DMS79 (cell line): ENCODE data around the gene C6orf163.

Source experiments
- DNase-seq: peaks from one replicate; lab custom pipeline; 2025; lab: John Stamatoyannopoulos, UW

Gene C6orf163

DNA sequence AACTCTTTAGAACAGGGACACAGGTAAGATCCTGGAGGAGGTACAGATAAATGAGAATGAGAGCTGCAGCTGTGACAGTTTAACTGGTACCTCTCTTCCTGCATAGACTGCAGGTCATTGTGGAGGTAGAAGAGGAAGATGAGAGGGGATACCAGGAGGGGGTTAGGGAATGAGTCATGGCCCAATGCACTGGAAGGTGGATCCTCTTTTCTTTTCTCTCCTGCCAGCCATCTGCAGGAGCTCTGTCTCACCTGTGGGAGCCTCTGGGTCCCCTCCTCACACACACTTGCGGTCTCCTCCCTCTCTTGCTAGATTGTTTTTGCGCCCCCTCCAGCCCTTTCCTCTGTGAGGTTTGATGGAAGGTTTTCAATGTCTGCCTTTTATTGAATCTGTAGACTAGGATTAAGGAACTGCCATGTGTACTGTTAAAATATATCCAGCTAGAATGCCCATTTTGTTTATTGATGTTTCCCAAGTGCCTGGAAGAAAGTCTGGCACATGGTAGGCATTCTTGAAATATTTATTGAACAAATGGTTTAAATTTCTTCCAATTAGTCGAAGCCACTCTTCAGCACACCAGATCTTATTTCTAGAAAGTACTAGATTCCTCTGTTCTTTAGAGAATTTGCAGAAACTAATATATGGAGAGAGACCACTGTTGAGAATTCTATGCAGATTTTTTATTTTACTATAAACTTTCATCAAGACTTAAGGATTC, 13.0 kb downstream of the C6orf163 start:
- no peak for DNase-seq

- no peak for DNase-seq
These were observed 20.1 kb downstream of the C6orf163 start for GRCh38 chr6:87364602-87365252.

- no peak for DNase-seq
These were observed 21.6 kb downstream of the C6orf163 start for GRCh38 chr6:87366072-87366827.

DNA sequence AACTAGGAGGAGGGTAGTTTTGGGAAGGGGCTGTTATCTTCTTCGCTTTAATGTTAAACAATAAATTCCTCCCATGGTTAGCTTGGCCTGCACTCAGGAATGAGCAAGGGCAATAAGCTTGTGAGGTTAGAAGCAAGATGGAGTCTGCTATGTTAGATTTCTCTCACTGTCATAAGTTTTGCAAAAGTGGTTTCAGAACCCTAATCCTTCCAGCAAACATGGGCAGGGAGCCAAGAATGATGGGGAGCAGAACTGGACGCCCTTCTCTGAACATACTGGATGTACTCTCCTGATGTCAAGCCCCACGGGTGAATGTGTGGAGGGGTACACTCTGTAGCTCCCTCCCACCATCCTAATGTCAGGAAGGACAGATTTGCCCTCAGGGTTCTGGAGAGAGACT, 22.3 kb downstream of the C6orf163 start:
- no peak for DNase-seq

DNA sequence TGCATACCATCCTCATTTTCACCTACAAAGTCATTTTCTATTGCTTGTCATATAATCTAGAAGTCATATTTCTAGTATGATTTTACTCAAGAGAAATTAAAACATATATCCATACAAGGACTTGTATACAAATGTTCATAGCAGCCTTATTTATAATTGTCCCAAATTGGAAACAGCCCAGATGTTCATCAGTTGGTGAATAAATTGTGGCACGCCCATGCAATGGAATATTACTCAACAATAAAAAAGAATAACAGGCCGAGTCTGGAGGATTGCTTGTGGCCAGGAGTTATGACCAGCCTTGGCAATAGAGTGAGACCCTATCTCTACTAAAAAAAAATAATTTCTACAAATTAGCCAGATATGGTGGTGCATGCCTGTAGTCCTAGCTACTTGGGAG, 28.8 kb downstream of the C6orf163 start:
- no peak for DNase-seq

DNA sequence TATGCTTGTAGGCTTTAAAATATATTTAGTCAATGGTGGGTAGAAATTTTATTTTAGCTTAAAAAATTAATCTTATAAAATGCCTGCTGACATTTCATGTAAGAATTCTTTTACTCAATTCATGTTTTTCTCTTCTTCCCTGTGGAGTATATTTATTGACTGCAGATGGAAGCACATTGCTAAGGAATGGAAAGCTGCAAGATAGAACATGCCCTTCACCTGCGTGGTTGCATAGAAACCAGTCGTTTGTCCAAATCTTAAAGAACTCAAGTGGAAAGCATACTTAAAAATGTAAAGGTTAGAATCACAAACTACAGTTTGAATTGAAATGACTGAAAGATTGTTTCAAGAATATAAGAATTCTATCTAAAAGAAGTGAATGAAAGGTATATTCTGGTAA, 30.7 kb downstream of the C6orf163 start:
- DNase-seq = no peak

GRCh38 chr6:87376643-87377042, 32.0 kb downstream of the C6orf163 start:
- DNase-seq = no peak

DNA sequence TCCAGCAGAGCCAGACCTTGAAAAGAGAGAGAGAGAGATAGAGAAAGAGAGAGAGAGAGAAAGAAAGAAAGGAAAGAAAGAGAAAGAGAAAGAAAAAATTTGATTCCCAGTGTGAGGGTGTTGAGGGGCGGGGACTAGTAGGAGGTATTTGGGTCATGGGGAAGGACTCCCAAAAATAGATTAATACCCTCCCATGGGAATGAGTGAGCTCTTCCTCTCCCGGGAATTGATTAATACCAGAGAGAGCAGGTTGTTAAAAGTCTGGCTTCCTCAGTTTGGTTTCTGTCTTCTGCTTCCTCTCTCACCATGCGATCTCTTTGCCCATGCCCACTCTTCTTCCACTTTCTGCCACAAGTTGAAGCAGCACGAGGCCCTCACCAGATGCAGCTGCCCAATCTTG, 34.3 kb downstream of the C6orf163 start:
- no peak for DNase-seq

DNA sequence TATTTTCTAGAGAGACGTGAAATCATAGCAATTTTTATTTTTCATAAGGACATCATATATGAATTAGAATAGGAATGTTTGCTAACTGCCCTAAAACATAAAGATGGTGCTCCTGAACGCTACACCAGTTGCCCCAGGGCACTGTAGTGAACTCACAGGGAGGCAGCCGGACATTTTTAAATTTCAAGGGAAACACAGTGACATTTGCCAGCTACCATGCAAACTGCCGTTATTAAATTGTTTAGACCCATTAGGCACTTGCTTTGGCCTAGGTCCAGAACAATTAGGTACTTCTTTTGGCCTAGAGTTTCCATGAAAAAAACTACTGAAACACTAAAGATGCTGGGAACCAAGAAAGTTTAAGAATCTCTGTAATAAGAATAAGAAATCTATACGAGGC, 38.2 kb downstream of the C6orf163 start:
- no peak for DNase-seq

GRCh38 chr6:87384038-87384437, 39.4 kb downstream of the C6orf163 start:
- DNase-seq = no peak

DNA sequence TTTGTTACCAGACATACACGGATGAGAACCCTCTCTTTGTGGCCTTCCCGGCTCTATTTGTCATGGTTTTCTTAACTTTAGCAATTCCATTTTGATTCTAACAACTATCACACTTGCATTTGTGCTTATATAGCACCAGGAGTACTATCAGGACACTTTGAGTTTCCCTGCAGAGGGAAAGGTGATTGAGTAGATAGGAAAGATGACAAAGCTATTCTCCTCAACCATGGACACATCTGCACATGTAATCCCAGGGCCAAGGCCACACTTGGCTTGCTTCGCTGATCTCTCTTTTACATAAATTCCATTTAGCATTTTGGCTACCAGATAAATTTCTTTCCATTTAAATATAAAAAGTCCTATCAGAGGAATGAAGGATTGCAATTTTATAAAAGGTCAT, 39.8 kb downstream of the C6orf163 start:
- no peak for DNase-seq

DNA sequence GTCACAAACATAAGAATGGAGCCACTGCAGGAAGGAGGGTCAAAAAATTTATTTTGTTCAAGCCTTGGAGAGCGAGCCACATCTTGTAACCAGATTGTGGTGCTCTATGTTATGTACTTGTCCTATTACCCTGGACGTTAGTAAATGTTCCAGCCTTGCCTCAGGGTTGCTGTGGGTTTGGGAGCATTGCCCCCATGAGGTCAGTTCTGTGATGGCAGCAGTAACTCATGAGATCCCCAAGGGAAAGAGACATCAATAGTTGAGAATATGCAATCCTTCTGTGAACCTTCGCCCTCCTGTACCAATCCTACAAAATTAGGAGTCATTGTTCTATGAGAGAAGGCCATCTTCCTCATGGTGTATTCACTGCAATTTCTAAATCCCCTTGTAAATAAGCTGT, 46.7 kb downstream of the C6orf163 start:
- DNase-seq = no peak

- DNase-seq = no peak
These were observed 48.5 kb downstream of the C6orf163 start for GRCh38 chr6:87393026-87393622.

GRCh38 chr6:87395431-87395830, 50.8 kb downstream of the C6orf163 start:
- no peak for DNase-seq

DNA sequence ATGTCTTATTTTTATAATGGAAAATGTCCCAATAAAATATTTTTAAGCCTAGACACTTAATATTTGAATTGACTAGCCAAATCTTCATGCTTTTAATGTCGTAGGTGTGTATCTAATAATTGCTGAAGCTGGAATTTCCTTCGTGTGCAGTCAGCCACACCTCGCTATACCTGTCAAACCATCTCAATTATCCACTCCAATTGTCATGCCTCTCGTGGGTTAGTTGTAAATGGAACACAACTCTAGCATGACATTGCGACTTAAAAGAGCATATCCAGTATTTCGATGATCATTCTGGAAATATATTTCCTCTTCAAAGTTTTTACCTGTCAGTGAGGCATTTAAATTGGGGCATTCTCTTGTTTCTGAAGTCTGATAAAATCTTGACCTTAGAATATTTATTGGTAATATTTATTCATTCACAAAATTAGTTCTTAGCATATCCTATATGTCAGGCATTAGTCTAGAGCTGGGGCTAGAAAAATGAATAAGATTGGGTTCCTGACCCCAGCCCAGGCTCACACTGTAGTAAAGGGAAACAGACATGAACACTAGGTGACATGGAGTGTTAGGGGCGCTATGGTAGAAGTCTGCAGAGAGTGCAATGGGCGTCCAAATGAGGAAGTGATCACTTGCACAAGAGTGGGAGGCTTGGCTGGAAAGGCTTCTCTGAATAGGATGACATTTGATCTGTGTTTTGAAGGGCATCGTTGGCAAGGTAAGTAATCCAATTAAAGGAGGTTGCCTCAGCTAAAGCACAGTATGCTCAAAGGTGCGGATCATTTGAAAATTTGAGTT, 52.2 kb downstream of the C6orf163 start:
- DNase-seq = peak; percentile 34

DNA sequence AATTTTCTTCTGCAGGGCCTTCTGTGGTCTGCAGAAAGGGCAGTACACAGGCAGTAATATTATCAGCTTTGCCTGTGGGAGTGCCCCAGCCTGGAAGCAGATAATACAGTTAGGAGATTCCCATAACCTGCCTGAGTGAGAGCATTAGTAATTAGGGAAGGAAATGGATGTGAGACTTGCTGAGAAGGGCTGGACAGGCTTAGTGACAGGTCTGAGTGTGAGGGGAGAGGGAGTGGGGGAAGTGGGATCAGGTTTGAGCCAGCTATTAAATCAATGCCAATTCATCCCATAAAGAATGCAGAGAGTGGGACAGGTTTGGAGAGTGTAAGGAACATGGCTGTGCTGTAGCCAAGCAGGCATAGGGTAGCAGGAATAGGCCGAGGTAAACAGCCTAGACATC, 53.0 kb downstream of the C6orf163 start:
- DNase-seq = no peak

DNA sequence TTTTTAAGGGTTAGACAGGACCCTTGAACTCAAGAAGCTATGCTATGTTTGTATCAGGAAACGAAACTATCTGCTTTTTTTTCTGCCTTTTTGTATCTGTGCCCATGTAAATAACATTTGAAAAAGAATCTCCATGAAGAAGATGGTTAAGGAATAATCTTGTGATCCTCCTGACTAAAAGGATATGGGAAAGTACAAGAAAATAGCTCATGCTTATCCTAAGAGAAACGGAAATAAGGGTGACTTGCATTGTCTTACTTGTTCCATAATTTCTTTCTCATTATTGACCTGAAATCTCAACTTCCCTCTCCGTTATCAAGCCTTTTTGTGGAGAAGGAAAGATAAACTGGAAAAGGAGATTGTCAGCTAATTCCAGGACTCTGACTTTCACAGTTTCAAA, 57.2 kb downstream of the C6orf163 start:
- DNase-seq = no peak

DNA sequence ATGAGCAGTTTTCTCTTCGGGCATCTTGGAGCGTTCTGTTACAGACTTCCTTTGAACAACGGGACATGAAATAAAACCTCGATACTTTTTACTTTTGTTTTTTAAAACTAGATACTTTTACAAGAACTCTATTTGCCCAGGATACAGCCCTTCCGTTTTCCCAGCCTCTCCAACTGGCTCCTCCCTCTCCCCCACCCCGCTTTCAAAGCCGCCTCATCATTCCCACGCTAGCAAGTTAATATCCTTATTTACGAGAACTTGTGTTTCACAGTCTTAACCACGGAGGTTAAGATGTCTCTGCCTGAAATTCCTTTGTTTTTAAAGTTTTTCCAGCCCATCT, 62.9 kb downstream of the C6orf163 start:
- no peak for DNase-seq

GRCh38 chr6:87407901-87408720, 63.5 kb downstream of the C6orf163 start, which contains the start of gene CFAP206:
Gene CFAP206 (plus strand): TSS chr6:87407972. CDS start chr6:87409840, 1,868 bp downstream.
- peak; percentile 61 for DNase-seq

DNA sequence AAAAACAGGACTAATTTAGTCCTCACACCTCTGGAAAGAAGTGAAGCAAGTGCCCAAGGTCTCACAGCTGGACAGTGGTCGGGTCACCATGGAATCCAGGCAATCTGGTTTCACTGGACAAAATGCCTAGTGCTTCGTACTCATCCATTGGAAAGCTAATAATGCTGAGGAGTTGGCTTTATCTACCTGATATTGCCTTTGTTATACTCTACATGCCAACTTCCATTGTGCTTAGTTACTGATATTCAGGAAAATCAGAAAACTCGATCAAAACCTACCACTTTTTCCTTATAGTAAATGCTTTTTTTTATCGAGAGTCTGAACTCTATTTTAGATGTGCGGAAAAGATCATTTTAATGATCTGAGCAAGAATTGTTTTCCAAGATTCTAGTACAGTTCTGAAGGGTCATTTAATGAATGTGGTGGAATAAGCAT, 64.1 kb downstream of the C6orf163 start:
- DNase-seq = no peak
